Measurements from ENCODE around the gene ALDH8A1. TPM values are rescaled to one million over a fixed set of nuclear protein-coding genes. Genes with fewer than 3 reads are reported as not detected.

ALDH8A1 gene
- total RNA-seq, result 1 to 10 TPM in 1 of 2 experiments, under 1 TPM in 1; 0.84 to 2.5 TPM

- Mint-ChIP-seq H3K27ac (no peak within 1 kb of the TSS), H3K4me1 (no peaks in the 10 kb centered on the region), H3K27me3 (no peaks in the 10 kb centered on the region), H3K36me3 (peaks cover 4% of the 10 kb centered on the region), H3K9me3 (ENCODE audit: low read depth) (no peaks in the 10 kb centered on the region), H3K4me3 (no peak within 1 kb of the TSS)
- DNase-seq (no peak), ATAC-seq (no peak)
- CTCF ChIA-PET, result interaction anchor here (0.7 to 2.0 kb wide), 2 partner anchors 9 to 11 kb away, joined by 5 to 8 read pairs; no protein-coding TSS in a partner anchor
Observed at GRCh38 chr6:134949927-134950326, at the start of gene ALDH8A1. Gene ALDH8A1 (minus strand): TSS chr6:134950101. CDS start chr6:134950053, 48 bp downstream.

DNA sequence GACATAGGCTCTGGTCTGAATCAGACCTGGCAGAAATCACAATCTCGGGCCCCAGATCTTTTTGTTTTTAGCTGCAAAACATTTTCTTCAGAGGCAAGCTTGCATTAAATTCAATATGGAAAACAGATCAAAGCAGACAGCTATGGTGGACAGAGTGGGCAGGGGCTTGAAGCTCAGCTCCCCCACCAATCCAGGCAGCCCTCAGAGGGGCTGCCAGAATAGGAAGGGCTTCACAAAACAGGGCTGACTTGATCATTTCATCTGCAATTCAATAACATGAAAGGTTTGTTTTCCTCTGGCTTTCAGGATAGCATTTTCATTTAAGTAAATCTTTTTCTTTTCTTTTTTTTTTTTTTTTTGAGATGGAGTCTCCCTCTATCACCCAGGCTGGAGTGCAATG is 49.2 kb upstream of the ALDH8A1 start:
- ATAC-seq, result no peak
- no peak for DNase-seq
- Mint-ChIP-seq H3K4me1 (peaks cover 19% of the 10 kb centered on the region), H3K27ac (no peak overlapping the region), H3K4me3 (no peak overlapping the region), H3K9me3 (ENCODE audit: low read depth) (no peaks in the 10 kb centered on the region), H3K27me3 (no peaks in the 10 kb centered on the region), H3K36me3 (peaks cover 29% of the 10 kb centered on the region)
- CTCF ChIA-PET, result interaction anchor here (0.9 kb wide), 1 partner anchor 210 kb away, joined by 3 read pairs; no protein-coding TSS in a partner anchor

DNA sequence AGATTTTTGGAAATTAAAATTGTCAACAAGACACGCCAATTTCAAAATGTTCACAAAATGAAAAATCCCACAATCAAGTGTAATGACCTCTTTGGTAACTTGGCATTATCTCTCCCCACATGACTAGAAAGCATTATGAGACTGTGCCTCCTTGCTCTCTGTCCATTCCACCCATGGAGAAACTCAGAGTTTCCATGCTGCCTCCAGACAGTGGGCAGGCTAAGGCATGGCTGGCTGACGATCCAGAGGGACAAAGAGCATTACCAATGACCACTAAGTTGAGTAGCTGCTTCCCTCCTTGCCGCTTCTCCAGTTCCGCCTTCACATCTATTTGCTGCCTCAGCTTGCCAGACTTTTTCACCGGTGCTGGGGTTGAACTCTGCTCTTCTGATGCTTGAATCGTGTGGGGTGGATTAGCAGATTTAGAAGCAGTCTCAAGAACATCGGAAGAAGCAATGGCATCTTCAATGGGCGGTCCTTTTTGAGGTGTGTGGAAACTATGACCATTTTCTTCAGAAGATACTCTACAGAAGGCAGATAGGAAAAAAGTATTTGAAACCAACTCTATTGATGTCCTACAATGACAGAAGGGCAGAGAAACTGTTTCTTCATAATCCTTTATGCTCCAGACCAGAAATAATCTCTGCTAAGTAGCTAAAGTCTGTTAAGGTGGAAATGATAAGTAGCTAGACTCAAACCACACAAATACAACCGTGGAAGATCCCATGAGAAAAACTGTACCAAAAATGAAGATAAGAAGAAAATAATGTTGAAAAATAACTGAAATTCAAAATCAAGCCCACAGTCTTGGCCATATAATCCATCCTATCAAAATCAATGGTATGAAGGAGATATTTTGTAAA is 47.5 kb upstream of the ALDH8A1 start:
- ATAC-seq (no peak), DNase-seq (no peak)
- Mint-ChIP-seq H3K27me3 (no peaks in the 10 kb centered on the region), H3K36me3 (peaks cover 32% of the 10 kb centered on the region), H3K4me3 (no peak overlapping the region), H3K9me3 (ENCODE audit: low read depth) (no peaks in the 10 kb centered on the region), H3K4me1 (peaks cover 11% of the 10 kb centered on the region), H3K27ac (no peak overlapping the region)
- CTCF ChIA-PET, result no interaction called here

- peaks cover 29% of the 10 kb centered on the region for H3K36me3 Mint-ChIP-seq
- no peaks in the 10 kb centered on the region for H3K9me3 Mint-ChIP-seq (ENCODE audit: low read depth)
- no peaks in the 10 kb centered on the region for H3K27me3 Mint-ChIP-seq
- ATAC-seq (no peak), DNase-seq (no peak)
- CTCF ChIA-PET, result interaction anchor here (4.4 kb wide), 1 partner anchor 9 kb away, joined by 24 read pairs; no protein-coding TSS in a partner anchor
- H3K4me3 Mint-ChIP-seq, result no peak overlapping the region
- H3K27ac Mint-ChIP-seq, result no peak overlapping the region
- peaks cover 10% of the 10 kb centered on the region for H3K4me1 Mint-ChIP-seq
Observed at GRCh38 chr6:134995536-134995935, 45.6 kb upstream of the ALDH8A1 start.

- CTCF ChIA-PET, result interaction anchor here (4.4 kb wide), 1 partner anchor 10 kb away, joined by 24 read pairs; no protein-coding TSS in a partner anchor
- DNase-seq (no peak), ATAC-seq (no peak)
- H3K4me1 Mint-ChIP-seq, result peaks cover 10% of the 10 kb centered on the region
- H3K27ac Mint-ChIP-seq, result no peak overlapping the region
- H3K4me3 Mint-ChIP-seq, result no peak overlapping the region
- H3K36me3 Mint-ChIP-seq, result peaks cover 33% of the 10 kb centered on the region
- H3K9me3 Mint-ChIP-seq (ENCODE audit: low read depth), result no peaks in the 10 kb centered on the region
- H3K27me3 Mint-ChIP-seq, result no peaks in the 10 kb centered on the region
Observed at GRCh38 chr6:134994431-134994830, 44.5 kb upstream of the ALDH8A1 start.

DNA sequence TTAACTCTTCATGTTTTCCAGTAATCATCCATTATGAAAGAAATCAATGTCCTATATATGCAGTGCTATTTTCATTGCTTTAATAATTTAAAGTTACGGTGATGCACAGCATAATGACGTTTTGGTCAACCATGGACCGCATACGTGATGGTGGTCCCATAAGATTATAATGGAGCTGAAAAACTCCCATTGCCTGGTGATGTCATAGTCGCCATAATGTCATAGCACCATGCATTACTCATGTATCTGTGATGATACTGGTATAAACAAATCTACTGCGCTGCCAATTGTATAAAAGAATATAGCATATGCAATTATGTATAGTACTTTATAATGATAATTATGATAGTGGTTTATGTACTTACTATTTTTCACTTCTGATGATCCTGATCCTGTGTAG is 42.3 kb upstream of the ALDH8A1 start:
- H3K27ac Mint-ChIP-seq, result no peak overlapping the region
- peaks cover 9% of the 10 kb centered on the region for H3K4me1 Mint-ChIP-seq
- H3K4me3 Mint-ChIP-seq, result no peak overlapping the region
- H3K36me3 Mint-ChIP-seq, result peaks cover 35% of the 10 kb centered on the region
- CTCF ChIA-PET, result interaction anchor here (4.4 kb wide), 1 partner anchor 12 kb away, joined by 24 read pairs; no protein-coding TSS in a partner anchor
- no peaks in the 10 kb centered on the region for H3K27me3 Mint-ChIP-seq
- no peaks in the 10 kb centered on the region for H3K9me3 Mint-ChIP-seq (ENCODE audit: low read depth)
- DNase-seq (no peak), ATAC-seq (no peak)

DNA sequence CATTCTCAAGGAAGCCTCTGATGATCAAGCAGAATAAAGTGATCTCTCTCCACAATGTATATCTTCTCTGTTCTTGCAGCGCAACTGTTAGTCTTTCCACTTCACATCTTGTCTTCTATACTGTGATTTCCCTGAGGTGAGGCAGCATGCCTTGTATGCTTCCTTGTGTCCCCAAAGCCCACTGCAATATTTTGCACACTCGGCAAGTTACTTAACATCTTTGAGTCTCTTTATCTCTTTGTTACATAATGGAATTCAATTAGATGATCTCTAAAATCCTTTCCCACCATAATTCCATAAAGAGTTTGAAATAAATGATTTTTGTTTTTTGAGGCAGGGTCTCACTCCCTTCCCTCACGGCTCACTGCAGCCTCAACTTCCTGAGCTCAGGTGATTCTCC is 40.4 kb upstream of the ALDH8A1 start:
- ATAC-seq (no peak), DNase-seq (no peak)
- Mint-ChIP-seq H3K4me3 (no peak overlapping the region), H3K9me3 (ENCODE audit: low read depth) (no peaks in the 10 kb centered on the region), H3K27me3 (no peaks in the 10 kb centered on the region), H3K36me3 (peaks cover 31% of the 10 kb centered on the region), H3K27ac (no peak overlapping the region), H3K4me1 (peaks cover 8% of the 10 kb centered on the region)
- CTCF ChIA-PET, result no interaction called here

- ATAC-seq, result no peak
- H3K4me3 Mint-ChIP-seq, result no peak overlapping the region
- no peaks in the 10 kb centered on the region for H3K27me3 Mint-ChIP-seq
- peaks cover 53% of the 10 kb centered on the region for H3K36me3 Mint-ChIP-seq
- H3K9me3 Mint-ChIP-seq (ENCODE audit: low read depth), result peaks cover 3% of the 10 kb centered on the region
- peak overlapping the region; percentile 12 for H3K27ac Mint-ChIP-seq
- DNase-seq, result no peak
- H3K4me1 Mint-ChIP-seq, result peaks cover 51% of the 10 kb centered on the region
- CTCF ChIA-PET, result no interaction called here
Observed at GRCh38 chr6:134984821-134985220, 34.9 kb upstream of the ALDH8A1 start.

DNA sequence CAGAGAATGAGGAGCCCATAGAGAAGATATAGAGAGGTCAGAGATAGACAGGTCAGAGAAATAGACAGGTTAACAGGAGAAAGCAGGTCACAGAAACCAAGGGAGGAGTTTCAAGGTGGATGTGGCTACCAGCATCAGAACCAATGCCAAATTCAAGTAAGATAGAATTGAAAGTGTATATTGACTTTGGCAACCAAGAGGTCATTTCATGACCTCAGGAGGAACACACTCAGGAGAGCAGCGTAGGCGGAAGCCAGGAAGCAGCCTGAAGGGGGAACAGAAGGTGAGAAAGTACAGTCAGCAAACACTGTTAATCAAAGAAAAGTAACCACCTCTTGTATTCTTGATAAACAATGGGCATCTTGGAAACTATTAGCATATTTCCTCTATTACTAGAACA is 33.9 kb upstream of the ALDH8A1 start:
- CTCF ChIA-PET, result no interaction called here
- DNase-seq, result peak; percentile 45

DNA sequence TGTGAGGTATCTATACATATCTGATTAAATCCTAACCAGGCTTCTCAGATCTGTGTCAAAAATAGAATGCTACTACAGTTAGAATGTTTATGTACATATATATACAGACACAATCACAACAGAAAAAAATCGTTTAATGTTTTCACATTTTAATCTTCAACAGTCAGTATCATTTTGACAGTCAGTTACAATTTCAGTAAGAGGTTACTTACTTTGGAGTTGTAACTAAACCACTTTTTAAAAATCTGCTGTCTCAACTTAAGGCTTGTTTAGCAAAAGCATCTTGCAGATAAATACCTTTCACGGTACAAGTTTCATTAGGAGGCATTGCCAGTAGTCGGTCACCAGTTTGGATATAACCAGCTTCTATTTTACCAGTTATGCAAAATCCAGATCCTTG is 32.3 kb upstream of the ALDH8A1 start:
- CTCF ChIA-PET, result interaction anchor here (1.1 to 1.9 kb wide), 2 partner anchors 72 to 106 kb away, joined by 3 to 4 read pairs; partner anchors contain the start of gene HBS1L
- Mint-ChIP-seq H3K4me1 (peaks cover 61% of the 10 kb centered on the region), H3K9me3 (ENCODE audit: low read depth) (peaks cover 3% of the 10 kb centered on the region), H3K4me3 (peak overlapping the region; percentile 12), H3K36me3 (peaks cover 55% of the 10 kb centered on the region), H3K27me3 (no peaks in the 10 kb centered on the region), H3K27ac (peak overlapping the region; percentile 69)
- ATAC-seq, result no peak
- DNase-seq, result no peak

More for the DNA sequence above, 33.9 kb upstream of the ALDH8A1 start:
- Mint-ChIP-seq H3K4me3 (no peak overlapping the region), H3K9me3 (ENCODE audit: low read depth) (peaks cover 3% of the 10 kb centered on the region), H3K27me3 (no peaks in the 10 kb centered on the region), H3K4me1 (peaks cover 56% of the 10 kb centered on the region), H3K36me3 (peaks cover 55% of the 10 kb centered on the region), H3K27ac (peak overlapping the region; percentile 74)
- ATAC-seq, result no peak

DNA sequence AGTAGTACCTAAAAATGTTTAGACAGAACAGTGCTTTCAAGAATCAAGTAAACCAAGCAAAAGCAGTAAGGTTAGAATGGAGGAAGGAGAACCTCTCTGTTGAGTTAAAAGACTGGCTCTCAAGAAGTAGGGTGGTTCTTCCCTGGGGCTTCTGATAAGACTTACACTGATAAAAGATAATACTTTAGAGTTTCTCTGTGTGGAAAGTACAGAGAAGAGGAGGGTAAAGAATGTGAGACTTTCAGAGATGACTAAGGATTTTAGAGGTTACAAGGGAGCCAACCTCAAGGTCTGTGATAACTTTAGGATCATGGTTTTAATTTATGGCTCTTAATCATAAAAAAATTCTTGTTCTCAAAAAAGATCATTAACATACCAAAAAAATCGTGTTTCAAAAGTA is 30.9 kb upstream of the ALDH8A1 start:
- H3K4me3 Mint-ChIP-seq, result no peak overlapping the region
- CTCF ChIA-PET, result interaction anchor here (1.1 to 1.9 kb wide), 3 partner anchors 28 to 107 kb away, joined by 3 to 4 read pairs (median 4); no protein-coding TSS in a partner anchor
- no peak for DNase-seq
- peak overlapping the region; percentile 84 for H3K27ac Mint-ChIP-seq
- H3K4me1 Mint-ChIP-seq, result peaks cover 62% of the 10 kb centered on the region
- H3K36me3 Mint-ChIP-seq, result peaks cover 61% of the 10 kb centered on the region
- ATAC-seq, result peak; percentile 61
- H3K9me3 Mint-ChIP-seq (ENCODE audit: low read depth), result peaks cover 8% of the 10 kb centered on the region
- H3K27me3 Mint-ChIP-seq, result no peaks in the 10 kb centered on the region

DNA sequence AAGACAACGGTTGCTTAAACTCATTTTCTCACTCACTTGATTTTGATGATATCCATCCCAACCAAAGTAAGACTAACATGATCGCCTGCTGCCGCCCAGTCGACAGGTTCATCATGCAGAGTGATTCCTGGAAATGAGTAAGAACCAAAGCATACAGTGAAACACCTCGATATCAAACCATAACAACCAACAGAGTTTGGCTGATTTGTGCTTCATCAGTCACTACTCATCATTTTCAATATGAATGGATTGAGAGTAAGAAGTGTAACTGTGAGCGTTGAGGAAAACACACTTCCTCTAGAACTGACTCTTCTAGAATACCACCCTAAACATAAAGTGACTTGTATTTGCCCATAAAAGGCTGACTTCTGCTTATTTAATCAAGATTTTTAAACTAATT is 29.2 kb upstream of the ALDH8A1 start:
- H3K4me3 Mint-ChIP-seq, result peak overlapping the region; percentile 46
- DNase-seq (peak; percentile 81), ATAC-seq (peak; percentile 84)
- peaks cover 69% of the 10 kb centered on the region for H3K36me3 Mint-ChIP-seq
- peak overlapping the region; percentile 90 for H3K27ac Mint-ChIP-seq
- H3K27me3 Mint-ChIP-seq, result no peaks in the 10 kb centered on the region
- H3K4me1 Mint-ChIP-seq, result peaks cover 58% of the 10 kb centered on the region
- CTCF ChIA-PET, result no interaction called here
- H3K9me3 Mint-ChIP-seq (ENCODE audit: low read depth), result peaks cover 16% of the 10 kb centered on the region

DNA sequence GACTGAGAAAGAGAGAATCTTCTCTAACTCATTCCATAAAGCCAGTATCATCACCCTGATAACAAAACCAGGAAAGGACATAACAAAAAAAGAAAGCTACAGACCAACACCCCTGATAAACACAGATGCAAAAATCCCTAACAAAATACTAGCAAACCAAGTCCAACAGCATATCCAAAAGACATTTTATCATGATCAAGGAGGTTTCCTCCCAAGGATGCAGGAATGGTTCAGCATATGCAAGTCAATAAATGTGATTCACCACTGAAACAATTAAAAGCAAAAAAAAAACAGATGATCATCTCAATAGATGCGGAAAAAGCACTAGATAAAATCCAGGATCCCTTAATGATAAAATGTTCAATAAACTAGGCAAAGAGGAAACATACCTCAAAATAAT is 24.5 kb upstream of the ALDH8A1 start:
- H3K4me1 Mint-ChIP-seq, result peaks cover 22% of the 10 kb centered on the region
- DNase-seq (no peak), ATAC-seq (no peak)
- peaks cover 18% of the 10 kb centered on the region for H3K9me3 Mint-ChIP-seq (ENCODE audit: low read depth)
- H3K27ac Mint-ChIP-seq, result no peak overlapping the region
- H3K36me3 Mint-ChIP-seq, result peaks cover 67% of the 10 kb centered on the region
- H3K4me3 Mint-ChIP-seq, result no peak overlapping the region
- no peaks in the 10 kb centered on the region for H3K27me3 Mint-ChIP-seq
- CTCF ChIA-PET, result no interaction called here

GRCh38 chr6:134967711-134968110 is 17.8 kb upstream of the ALDH8A1 start:
- peaks cover 3% of the 10 kb centered on the region for H3K4me1 Mint-ChIP-seq
- H3K27me3 Mint-ChIP-seq, result no peaks in the 10 kb centered on the region
- H3K4me3 Mint-ChIP-seq, result no peak overlapping the region
- peaks cover 54% of the 10 kb centered on the region for H3K36me3 Mint-ChIP-seq
- DNase-seq (no peak), ATAC-seq (no peak)
- no peak overlapping the region for H3K27ac Mint-ChIP-seq
- CTCF ChIA-PET, result interaction anchor here (0.6 to 0.8 kb wide), 2 partner anchors 216 to 220 kb away, joined by 3 read pairs; no protein-coding TSS in a partner anchor
- no peaks in the 10 kb centered on the region for H3K9me3 Mint-ChIP-seq (ENCODE audit: low read depth)

Measured in activated CD8-positive, alpha-beta memory T cell treated with anti-CD3 and anti-CD28 coated beads, Interleukin-2, amount 10 ng/mL, durations not matched to agents 7 days and 5 days (primary cell).